Sigmoid colon (tissue), 7 donors: ENCODE results near the gene KRTAP4-2. TPM values are rescaled to one million over a fixed set of nuclear protein-coding genes. Genes with fewer than 3 reads are reported as not detected.

Experiments
- DNase-seq: peaks from one replicate; pipeline ENCODE4 v3.0.0-alpha.2; 2019
- H3K27ac ChIP-seq, 4 donors: fragments of 200-600 bp; sonication (generic); one replicate each; pipeline ENCODE4 v1.5.1; 2016 to 2019; ENCODE audit warnings: mild to moderate bottlenecking in 1 of 4
- H3K27me3 ChIP-seq, 3 donors: fragments of 200-600 bp; sonication (generic); one replicate each; pipeline ENCODE4 v1.5.1; 2019; ENCODE audit warnings: mild to moderate bottlenecking in 1 of 3
- H3K36me3 ChIP-seq, 4 donors: fragments of 200-600 bp; sonication (generic); one replicate each; pipeline ENCODE4 v1.5.1; 2016 to 2019
- H3K4me1 ChIP-seq, 4 donors: fragments of 200-600 bp; sonication (generic); one replicate each; pipeline ENCODE4 v1.5.1; 2017 to 2019
- H3K4me3 ChIP-seq, 4 donors: fragments of 200-600 bp; sonication (generic); one replicate each; pipeline ENCODE4 v1.5.1; 2017 to 2019; ENCODE audit warnings: mild to moderate bottlenecking in 2 of 4, moderate library complexity in 1 of 4
- H3K9me3 ChIP-seq, 4 donors: fragments of 200-600 bp in 3 of 4; sonication (generic) in 3 of 4; one replicate each; pipeline versions ENCODE4 v1.5.1 to v1.6.1; 2013 to 2019
- CTCF ChIP-seq, 4 experiments: fragments of 450-650 bp in 3 of 4; fragments of 200-600 bp in 1 of 4; IDR thresholded peaks; one replicate each; pipeline ENCODE4 v1.5.1; 2016 to 2019; ENCODE audit warnings: antibody characterized with exemption in 4 of 4, mild to moderate bottlenecking in 3 of 4, moderate library complexity in 2 of 4
- EP300 ChIP-seq, 4 donors: sonication (generic); formaldehyde crosslinking; IDR thresholded peaks; one replicate each; pipeline ENCODE4 v1.6.1; 2017; ENCODE audit warnings: antibody characterized with exemption in 4 of 4
- POLR2A ChIP-seq, 2 donors: fragments of 450-650 bp; IDR thresholded peaks; one replicate each; pipeline ENCODE4 v1.6.1; 2016; ENCODE audit warnings: antibody characterized with exemption in 2 of 2, mild to moderate bottlenecking in 2 of 2, moderate library complexity in 2 of 2
- POLR2AphosphoS5 ChIP-seq, 4 donors: sonication (generic); formaldehyde crosslinking; IDR thresholded peaks; one replicate each; pipeline ENCODE4 v1.6.1; 2017; ENCODE audit warnings: antibody characterized with exemption in 4 of 4
- whole genome bisulfite sequencing, 2 donors: extraction: QIAGEN DNeasy Blood & Tissue Kit; methylation state at CpG; one replicate each; pipeline ENCODE4 v1.1.7; 2013; 5-methylcytosine and 5-hydroxymethylcytosine counted together
- intact Hi-C: fragments of 100-400 bp; cut with DNase I; formaldehyde crosslinking; loops from one replicate; pipeline ENCODE4 v1.15.1; 2023
- polyA plus RNA-seq, 3 donors: library from polyadenylated mRNA; stranded (reverse); fragments of 200-250 nt; gene quantifications; one replicate each; pipeline ENCODE4 v1.2.3, GENCODE V29; 2013
- total RNA-seq, 4 donors: library from RNA; depleted of rRNA; stranded (reverse); fragments of >200 nt; gene quantifications; one replicate each; pipeline ENCODE4 v1.1.0, GENCODE V29; 2016
- donor health status: healthy with polysubstance abuse.
- donor health status: Bipolar disorder and iron deficiency.
- donor health status: healthy.

Gene KRTAP4-2
- total and polyA plus RNA-seq, 7 donors, result not detected

- no peaks in the 10 kb centered on the region for H3K4me1 ChIP-seq
- H3K4me3 ChIP-seq, result no peak overlapping the region
- WGBS, 2 donors, result 80 to 90% methylated on average over 3 of the region's 3 CpGs
- no peaks in the 10 kb centered on the region for H3K9me3 ChIP-seq
- H3K27ac ChIP-seq, result no peak overlapping the region
- no peak for DNase-seq
- intact Hi-C loops, result no loop called here
- H3K36me3 ChIP-seq, result no peaks in the 10 kb centered on the region
- H3K27me3 ChIP-seq, result no peaks in the 10 kb centered on the region
- no peak for TF ChIP-seq POLR2A (IDR thresholded peaks at IDR 0.05)
- TF ChIP-seq CTCF (IDR thresholded peaks at IDR 0.05), result no peak
- TF ChIP-seq POLR2AphosphoS5 (IDR thresholded peaks at IDR 0.05), result no peak
- no peak for TF ChIP-seq EP300 (IDR thresholded peaks at IDR 0.05)
These were observed 1.2 kb downstream of the KRTAP4-2 start for GRCh38 chr17:41176744-41177387.

- intact Hi-C loops, result no loop called here
- DNase-seq, result no peak
- Histone ChIP-seq H3K4me3 (no peak overlapping the region), H3K27me3 (no peaks in the 10 kb centered on the region), H3K27ac (no peak overlapping the region), H3K9me3 (no peaks in the 10 kb centered on the region), H3K36me3 (no peaks in the 10 kb centered on the region), H3K4me1 (no peaks in the 10 kb centered on the region)
- TF ChIP-seq CTCF (IDR thresholded peaks at IDR 0.05) (no peak), POLR2AphosphoS5 (IDR thresholded peaks at IDR 0.05) (no peak), EP300 (IDR thresholded peaks at IDR 0.05) (no peak), POLR2A (IDR thresholded peaks at IDR 0.05) (no peak)
- WGBS, 2 donors, result 85 to 87% methylated on average over 2 of the region's 2 CpGs
These were observed 6.1 kb downstream of the KRTAP4-2 start for GRCh38 chr17:41171886-41172285.

- DNase-seq, result no peak
- intact Hi-C loops, result no loop called here
- Histone ChIP-seq H3K27me3 (no peaks in the 10 kb centered on the region), H3K36me3 (no peaks in the 10 kb centered on the region), H3K9me3 (no peaks in the 10 kb centered on the region), H3K27ac (no peak within 1 kb of the TSS), H3K4me3 (no peak within 1 kb of the TSS), H3K4me1 (no peaks in the 10 kb centered on the region)
- WGBS, 2 donors, result 76 to 82% methylated on average over 1 of the region's 1 CpG
- TF ChIP-seq EP300 (IDR thresholded peaks at IDR 0.05), result no peak
- TF ChIP-seq POLR2A (IDR thresholded peaks at IDR 0.05), result no peak
- TF ChIP-seq CTCF (IDR thresholded peaks at IDR 0.05), result no peak
- TF ChIP-seq POLR2AphosphoS5 (IDR thresholded peaks at IDR 0.05), result no peak
These were observed 9.9 kb downstream of the KRTAP4-2 start, which contains the start of gene KRTAP4-3 for GRCh38 chr17:41168121-41168520. KRTAP4-3 (minus strand) TSS chr17:41168221; CDS start chr17:41168172, 49 bp downstream.

GRCh38 chr17:41167561-41167960 is 10.5 kb downstream of the KRTAP4-2 start:
- no peak for DNase-seq
- Histone ChIP-seq H3K4me3 (no peak overlapping the region), H3K9me3 (no peaks in the 10 kb centered on the region), H3K4me1 (no peaks in the 10 kb centered on the region), H3K27me3 (no peaks in the 10 kb centered on the region), H3K27ac (no peak overlapping the region), H3K36me3 (no peaks in the 10 kb centered on the region)
- WGBS, 2 donors, result 88 to 89% methylated on average over 7 of the region's 7 CpGs
- no peak for TF ChIP-seq POLR2A (IDR thresholded peaks at IDR 0.05)
- no peak for TF ChIP-seq EP300 (IDR thresholded peaks at IDR 0.05)
- no peak for TF ChIP-seq POLR2AphosphoS5 (IDR thresholded peaks at IDR 0.05)
- TF ChIP-seq CTCF (IDR thresholded peaks at IDR 0.05), result no peak
- intact Hi-C loops, result no loop called here

- Histone ChIP-seq H3K27me3 (peaks cover 0 to 5% (median 0%) of the 10 kb centered on the region in 3 donors), H3K27ac (no peak overlapping the region), H3K36me3 (no peaks in the 10 kb centered on the region), H3K4me3 (no peak overlapping the region), H3K4me1 (no peaks in the 10 kb centered on the region), H3K9me3 (no peaks in the 10 kb centered on the region)
- no peak for TF ChIP-seq POLR2AphosphoS5 (IDR thresholded peaks at IDR 0.05)
- no peak for TF ChIP-seq EP300 (IDR thresholded peaks at IDR 0.05)
- no peak for TF ChIP-seq CTCF (IDR thresholded peaks at IDR 0.05)
- TF ChIP-seq POLR2A (IDR thresholded peaks at IDR 0.05), result no peak
- WGBS, 2 donors, result 44 to 71% methylated on average over 7 of the region's 7 CpGs
- intact Hi-C loops, result no loop called here
- no peak for DNase-seq
These were observed 14.2 kb downstream of the KRTAP4-2 start for GRCh38 chr17:41163828-41164227.
